HepG2 (cell line): ENCODE measurements around the gene CBFA2T2. TPM values are rescaled to one million over a fixed set of nuclear protein-coding genes. Genes with fewer than 3 reads are reported as not detected.

Experiments used
- ATF6 ChIP-seq: sonication (generic); formaldehyde crosslinking; conservative IDR thresholded peaks from 2 replicates; pipeline ENCODE4 v1.4.0; 2020; ENCODE audit warnings: missing genetic modification reagents
- HNRNPL ChIP-seq: fragments of 200-400 bp; formaldehyde crosslinking; IDR thresholded peaks from 2 replicates; pipeline ENCODE4 v1.6.1; 2017; ENCODE audit warnings: mild to moderate bottlenecking, low read depth, low read length
- MAZ ChIP-seq, 2 experiments: sonication (generic) in 1 of 2; formaldehyde crosslinking in 1 of 2; IDR thresholded peaks; 2 replicates each; pipeline versions ENCODE4 v1.5.0 to v1.6.1; 2012 to 2020; ENCODE audit warnings: low read depth in 2 of 2, mild to moderate bottlenecking in 2 of 2, borderline replicate concordance in 1 of 2, improper control_type of control experiment in 1 of 2, low read length in 1 of 2, missing genetic modification reagents in 1 of 2, moderate library complexity in 1 of 2
- POGK ChIP-seq: sonication (generic); formaldehyde crosslinking; conservative IDR thresholded peaks from 2 replicates; pipeline ENCODE4 v1.8.0; 2022; ENCODE audit warnings: mild to moderate bottlenecking, moderate library complexity, missing genetic modification reagents
- SIX4 ChIP-seq: sonication (generic); formaldehyde crosslinking; IDR thresholded peaks from 2 replicates; pipeline ENCODE4 v1.4.0; 2020; ENCODE audit warnings: missing genetic modification reagents
- SMARCC2 ChIP-seq: fragments of 450-650 bp; IDR thresholded peaks from 2 replicates; pipeline ENCODE4 v1.6.1; 2017; ENCODE audit warnings: antibody characterized with exemption, mild to moderate bottlenecking
- SMYD3 ChIP-seq: sonication (generic); formaldehyde crosslinking; IDR thresholded peaks from 2 replicates; pipeline ENCODE4 v1.8.1; 2023; ENCODE audit warnings: mild to moderate bottlenecking, missing genetic modification reagents
- WIZ ChIP-seq: sonication (generic); formaldehyde crosslinking; IDR thresholded peaks from 2 replicates; pipeline ENCODE4 v1.5.1; 2020; ENCODE audit warnings: mild to moderate bottlenecking, missing genetic modification reagents
- ZBTB10 ChIP-seq: sonication (generic); formaldehyde crosslinking; IDR thresholded peaks from 2 replicates; pipeline ENCODE4 v1.4.0; 2020; ENCODE audit warnings: missing genetic modification reagents, borderline replicate concordance
- ZKSCAN8 ChIP-seq: IDR thresholded peaks from 2 replicates; pipeline ENCODE4 v1.6.1; 2016; ENCODE audit warnings: borderline replicate concordance, missing genetic modification reagents, missing compliant biosample characterization
- ZNF274 ChIP-seq: sonication (generic); formaldehyde crosslinking; IDR thresholded peaks from 2 replicates; pipeline ENCODE4 v1.5.1; 2020; ENCODE audit warnings: mild to moderate bottlenecking, missing genetic modification reagents
- ZNF724P ChIP-seq: sonication (generic); formaldehyde crosslinking; IDR thresholded peaks from 2 replicates; pipeline ENCODE4 v1.8.0; 2022; ENCODE audit warnings: missing genetic modification reagents, borderline replicate concordance
- polyA plus RNA-seq, 8 experiments: library from polyadenylated mRNA; depleted of rRNA in 3 of 8; stranded (reverse) in 7 of 8; unstranded in 1 of 8; fragments of >200 nt; fragmentation: Illumina TruSeq in 4 of 8; extraction: Trizol in 4 of 8; gene quantifications; 2 replicates each; pipeline versions ENCODE4 v1.2.1 to v1.2.3, GENCODE V29; 2011 to 2016; ENCODE audit warnings: low read depth in 4 of 8, missing spikeins in 1 of 8, mixed read lengths in 1 of 8; ENCODE audit not compliant: insufficient read depth in 1 of 8
- total RNA-seq, 5 experiments: library from RNA; depleted of rRNA; stranded (reverse); fragments of >200 nt; fragmentation: Illumina TruSeq; extraction: Trizol; gene quantifications; 2 replicates each; pipeline ENCODE4 v1.2.3, GENCODE V29; 2016; ENCODE audit warnings: low read depth in 1 of 5
- TF ChIP-seq, protein P1 (sequence below): sonication (generic); formaldehyde crosslinking; IDR thresholded peaks from 2 replicates; pipeline ENCODE4 v1.5.1; 2020; ENCODE audit warnings: mild to moderate bottlenecking, missing genetic modification reagents, moderate library complexity
- TF ChIP-seq, protein P2 (sequence below): sonication (generic); formaldehyde crosslinking; IDR thresholded peaks from 2 replicates; pipeline ENCODE4 v1.5.1; 2020; ENCODE audit warnings: mild to moderate bottlenecking, missing genetic modification reagents, borderline replicate concordance

The CBFA2T2 gene
- total and polyA plus RNA-seq, 2 of the 13 experiments (the other 11 are each of a cell fraction or from before 2014, with no cell fraction given): 6.3 to 21.2 TPM

DNA sequence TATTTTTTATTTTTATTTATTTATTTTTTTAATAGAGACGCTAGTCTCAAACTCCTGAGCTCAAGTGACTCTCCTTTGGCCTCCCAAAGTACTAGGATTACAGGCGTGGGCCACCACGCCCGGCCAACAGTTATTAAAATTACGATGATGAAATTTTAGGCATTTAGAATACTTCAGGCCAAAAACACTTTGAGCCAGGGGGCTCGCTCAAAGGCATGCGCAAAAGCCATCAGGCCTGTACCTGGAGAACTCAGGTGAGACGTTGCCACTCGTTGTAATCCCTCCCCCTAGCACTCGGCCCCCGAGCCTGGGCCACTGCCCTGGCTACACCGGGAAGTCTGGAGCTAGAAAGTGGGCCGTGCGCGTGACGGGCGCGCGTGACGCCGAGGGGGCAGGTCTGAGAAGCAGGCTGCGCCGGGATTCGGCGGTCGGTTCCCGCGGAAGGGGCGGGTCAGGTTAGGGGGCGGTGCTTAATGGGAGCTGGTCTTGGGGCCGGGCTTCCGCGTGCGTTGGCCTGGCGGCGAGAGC, 337 bp upstream of the CBFA2T2 start (continued):
- TF ChIP-seq ATF6 (CRISPR knock-in tag): no peak; the same call in 1 of the 2 replicates
- TF ChIP-seq SMYD3 (CRISPR knock-in tag): peak; percentile 77; the same call in 1 of the 2 replicates
- no peak for TF ChIP-seq ZBTB10 (CRISPR knock-in tag)
- no peak for TF ChIP-seq WIZ (CRISPR knock-in tag)
- TF ChIP-seq POGK (CRISPR knock-in tag): peak; percentile 76
- peak; percentile 58; the same call in 1 of the 2 replicates for TF ChIP-seq ZNF724P
- TF ChIP-seq, protein P1, sequence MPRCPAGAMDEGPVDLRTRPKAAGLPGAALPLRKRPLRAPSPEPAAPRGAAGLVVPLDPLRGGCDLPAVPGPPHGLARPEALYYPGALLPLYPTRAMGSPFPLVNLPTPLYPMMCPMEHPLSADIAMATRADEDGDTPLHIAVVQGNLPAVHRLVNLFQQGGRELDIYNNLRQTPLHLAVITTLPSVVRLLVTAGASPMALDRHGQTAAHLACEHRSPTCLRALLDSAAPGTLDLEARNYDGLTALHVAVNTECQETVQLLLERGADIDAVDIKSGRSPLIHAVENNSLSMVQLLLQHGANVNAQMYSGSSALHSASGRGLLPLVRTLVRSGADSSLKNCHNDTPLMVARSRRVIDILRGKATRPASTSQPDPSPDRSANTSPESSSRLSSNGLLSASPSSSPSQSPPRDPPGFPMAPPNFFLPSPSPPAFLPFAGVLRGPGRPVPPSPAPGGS: peak; percentile 60; the same call in 1 of the 2 replicates
- 0 out of 2 replicates have a peak, but pooled peaks have one; percentile 52 for TF ChIP-seq HNRNPL
- TF ChIP-seq SIX4: peak; percentile 76; the same call in 1 of the 2 replicates
- peak; percentile 86 for TF ChIP-seq ZNF274
- TF ChIP-seq, protein P2, sequence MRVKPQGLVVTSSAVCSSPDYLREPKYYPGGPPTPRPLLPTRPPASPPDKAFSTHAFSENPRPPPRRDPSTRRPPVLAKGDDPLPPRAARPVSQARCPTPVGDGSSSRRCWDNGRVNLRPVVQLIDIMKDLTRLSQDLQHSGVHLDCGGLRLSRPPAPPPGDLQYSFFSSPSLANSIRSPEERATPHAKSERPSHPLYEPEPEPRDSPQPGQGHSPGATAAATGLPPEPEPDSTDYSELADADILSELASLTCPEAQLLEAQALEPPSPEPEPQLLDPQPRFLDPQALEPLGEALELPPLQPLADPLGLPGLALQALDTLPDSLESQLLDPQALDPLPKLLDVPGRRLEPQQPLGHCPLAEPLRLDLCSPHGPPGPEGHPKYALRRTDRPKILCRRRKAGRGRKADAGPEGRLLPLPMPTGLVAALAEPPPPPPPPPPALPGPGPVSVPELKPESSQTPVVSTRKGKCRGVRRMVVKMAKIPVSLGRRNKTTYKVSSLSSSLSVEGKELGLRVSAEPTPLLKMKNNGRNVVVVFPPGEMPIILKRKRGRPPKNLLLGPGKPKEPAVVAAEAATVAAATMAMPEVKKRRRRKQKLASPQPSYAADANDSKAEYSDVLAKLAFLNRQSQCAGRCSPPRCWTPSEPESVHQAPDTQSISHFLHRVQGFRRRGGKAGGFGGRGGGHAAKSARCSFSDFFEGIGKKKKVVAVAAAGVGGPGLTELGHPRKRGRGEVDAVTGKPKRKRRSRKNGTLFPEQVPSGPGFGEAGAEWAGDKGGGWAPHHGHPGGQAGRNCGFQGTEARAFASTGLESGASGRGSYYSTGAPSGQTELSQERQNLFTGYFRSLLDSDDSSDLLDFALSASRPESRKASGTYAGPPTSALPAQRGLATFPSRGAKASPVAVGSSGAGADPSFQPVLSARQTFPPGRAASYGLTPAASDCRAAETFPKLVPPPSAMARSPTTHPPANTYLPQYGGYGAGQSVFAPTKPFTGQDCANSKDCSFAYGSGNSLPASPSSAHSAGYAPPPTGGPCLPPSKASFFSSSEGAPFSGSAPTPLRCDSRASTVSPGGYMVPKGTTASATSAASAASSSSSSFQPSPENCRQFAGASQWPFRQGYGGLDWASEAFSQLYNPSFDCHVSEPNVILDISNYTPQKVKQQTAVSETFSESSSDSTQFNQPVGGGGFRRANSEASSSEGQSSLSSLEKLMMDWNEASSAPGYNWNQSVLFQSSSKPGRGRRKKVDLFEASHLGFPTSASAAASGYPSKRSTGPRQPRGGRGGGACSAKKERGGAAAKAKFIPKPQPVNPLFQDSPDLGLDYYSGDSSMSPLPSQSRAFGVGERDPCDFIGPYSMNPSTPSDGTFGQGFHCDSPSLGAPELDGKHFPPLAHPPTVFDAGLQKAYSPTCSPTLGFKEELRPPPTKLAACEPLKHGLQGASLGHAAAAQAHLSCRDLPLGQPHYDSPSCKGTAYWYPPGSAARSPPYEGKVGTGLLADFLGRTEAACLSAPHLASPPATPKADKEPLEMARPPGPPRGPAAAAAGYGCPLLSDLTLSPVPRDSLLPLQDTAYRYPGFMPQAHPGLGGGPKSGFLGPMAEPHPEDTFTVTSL (CRISPR knock-in tag): peak; percentile 37; the same call in 1 of the 2 replicates
- peak; percentile 80; the same call in 1 of the 2 replicates for TF ChIP-seq MAZ (IDR thresholded peaks at IDR 0.05; ENCODE audit: borderline replicate concordance, low read depth, low read length)
- peak; percentile 92; the same call in 1 of the 2 replicates for TF ChIP-seq MAZ (CRISPR knock-in tag; IDR thresholded peaks at IDR 0.05; ENCODE audit: low read depth)
- TF ChIP-seq SMARCC2: no peak
- TF ChIP-seq ZKSCAN8 (CRISPR knock-in tag): peak; percentile 90
